HAP-1 (cell line): ENCODE measurements around the gene ANK2.

ENCODE experiments used
- DNase-seq, 2 experiments: peaks; one replicate each; pipeline ENCODE4 v3.0.0-alpha.2; 2016 to 2020; ENCODE audit warnings: low spot score in 2 of 2
- H3K27me3 ChIP-seq: fragments of 250-450 bp; sonication (Bioruptor Pico); 2 replicates; pipeline ENCODE4 v1.5.1; 2020; ENCODE audit warnings: low read depth, mild to moderate bottlenecking, moderate library complexity
- H3K36me3 ChIP-seq: fragments of 250-450 bp; sonication (Bioruptor Pico); replicated peaks from 2 replicates; pipeline ENCODE4 v1.5.1; 2020; ENCODE audit warnings: mild to moderate bottlenecking
- H3K4me1 ChIP-seq: fragments of 250-450 bp; sonication (Bioruptor Pico); 2 replicates; pipeline ENCODE4 v1.5.1; 2020; ENCODE audit warnings: mild to moderate bottlenecking
- H3K4me3 ChIP-seq: fragments of 250-450 bp; sonication (Bioruptor Pico); 2 replicates; pipeline ENCODE4 v1.5.1; 2020; ENCODE audit warnings: mild to moderate bottlenecking, moderate library complexity
- H3K9me3 ChIP-seq: fragments of 250-450 bp; sonication (Bioruptor Pico); 2 replicates; pipeline ENCODE4 v1.5.1; 2020; ENCODE audit warnings: mild to moderate bottlenecking, moderate library complexity
- in situ Hi-C: fragments of 300-500 bp; cut with MboI; formaldehyde crosslinking; loops from 3 replicates; pipeline ENCODE4 v1.14.3; 2020; ENCODE audit warnings: low sequenced_read_pairs, inconsistent platforms, mixed read lengths

ANK2 gene

GRCh38 chr4:113292371-113293042 lies 243.1 kb downstream of the ANK2 start:
- peaks cover 18% of the 10 kb centered on the region for H3K4me1 ChIP-seq
- DNase-seq = peak; percentile 83 to 84
- H3K36me3 ChIP-seq = no peaks in the 10 kb centered on the region; the same call in 1 of the 2 replicates
- H3K4me3 ChIP-seq = no peak overlapping the region
- in situ Hi-C loops = no loop called here
- H3K9me3 ChIP-seq = no peaks in the 10 kb centered on the region
- H3K27me3 ChIP-seq = no peaks in the 10 kb centered on the region

- H3K4me3 ChIP-seq = no peak overlapping the region
- H3K9me3 ChIP-seq = no peaks in the 10 kb centered on the region
- in situ Hi-C loops = no loop called here
Observed at GRCh38 chr4:113293043-113293560, 243.6 kb downstream of the ANK2 start.

GRCh38 chr4:113293674-113294073 lies 244.2 kb downstream of the ANK2 start:
- Histone ChIP-seq H3K9me3 (no peaks in the 10 kb centered on the region), H3K4me1 (peaks cover 18% of the 10 kb centered on the region), H3K36me3 (no peaks in the 10 kb centered on the region; the same call in 1 of the 2 replicates), H3K4me3 (no peak overlapping the region), H3K27me3 (no peaks in the 10 kb centered on the region)
- DNase-seq = no peak
- in situ Hi-C loops = no loop called here

More at GRCh38 chr4:113293043-113293560, 243.6 kb downstream of the ANK2 start:
- Histone ChIP-seq H3K4me1 (peaks cover 18% of the 10 kb centered on the region), H3K27me3 (no peaks in the 10 kb centered on the region), H3K36me3 (no peaks in the 10 kb centered on the region; the same call in 1 of the 2 replicates)
- DNase-seq = peak; percentile 30 to 40

GRCh38 chr4:113294908-113295307 lies 245.5 kb downstream of the ANK2 start:
- in situ Hi-C loops = no loop called here
- Histone ChIP-seq H3K4me3 (no peak overlapping the region), H3K9me3 (no peaks in the 10 kb centered on the region), H3K36me3 (no peaks in the 10 kb centered on the region; the same call in 1 of the 2 replicates), H3K27me3 (no peaks in the 10 kb centered on the region), H3K4me1 (peaks cover 18% of the 10 kb centered on the region)
- DNase-seq = no peak

GRCh38 chr4:113300471-113300928 lies 251.0 kb downstream of the ANK2 start:
- in situ Hi-C loops = no loop called here
- no peak for DNase-seq

GRCh38 chr4:113302051-113302450 lies 252.6 kb downstream of the ANK2 start:
- in situ Hi-C loops = no loop called here
- H3K4me1 ChIP-seq = no peaks in the 10 kb centered on the region
- no peak overlapping the region for H3K4me3 ChIP-seq
- no peaks in the 10 kb centered on the region for H3K9me3 ChIP-seq
- DNase-seq = no peak
- H3K36me3 ChIP-seq = no peaks in the 10 kb centered on the region
- H3K27me3 ChIP-seq = no peaks in the 10 kb centered on the region

More at GRCh38 chr4:113300471-113300928, 251.0 kb downstream of the ANK2 start:
- no peaks in the 10 kb centered on the region for H3K4me1 ChIP-seq
- H3K4me3 ChIP-seq = no peak overlapping the region
- no peaks in the 10 kb centered on the region for H3K9me3 ChIP-seq
- no peaks in the 10 kb centered on the region for H3K27me3 ChIP-seq
- no peaks in the 10 kb centered on the region for H3K36me3 ChIP-seq

- Histone ChIP-seq H3K4me3 (no peak overlapping the region), H3K9me3 (no peaks in the 10 kb centered on the region), H3K27me3 (no peaks in the 10 kb centered on the region), H3K4me1 (no peaks in the 10 kb centered on the region), H3K36me3 (no peaks in the 10 kb centered on the region)
- in situ Hi-C loops = no loop called here
- DNase-seq = no peak
Observed at GRCh38 chr4:113303315-113303714, 253.9 kb downstream of the ANK2 start.

GRCh38 chr4:113311047-113311446 lies 261.6 kb downstream of the ANK2 start:
- H3K36me3 ChIP-seq = no peaks in the 10 kb centered on the region
- no peaks in the 10 kb centered on the region for H3K4me1 ChIP-seq
- no peaks in the 10 kb centered on the region for H3K27me3 ChIP-seq
- DNase-seq = no peak
- no peak overlapping the region for H3K4me3 ChIP-seq
- no peaks in the 10 kb centered on the region for H3K9me3 ChIP-seq
- in situ Hi-C loops = no loop called here

GRCh38 chr4:113312529-113312928 lies 263.1 kb downstream of the ANK2 start:
- H3K36me3 ChIP-seq = no peaks in the 10 kb centered on the region
- in situ Hi-C loops = no loop called here
- DNase-seq = no peak
- no peaks in the 10 kb centered on the region for H3K9me3 ChIP-seq
- H3K4me3 ChIP-seq = no peak overlapping the region
- no peaks in the 10 kb centered on the region for H3K27me3 ChIP-seq
- H3K4me1 ChIP-seq = no peaks in the 10 kb centered on the region

- no peaks in the 10 kb centered on the region for H3K4me1 ChIP-seq
- no peak overlapping the region for H3K4me3 ChIP-seq
- in situ Hi-C loops = no loop called here
- DNase-seq = no peak
- no peaks in the 10 kb centered on the region for H3K36me3 ChIP-seq
- H3K9me3 ChIP-seq = no peaks in the 10 kb centered on the region
- no peaks in the 10 kb centered on the region for H3K27me3 ChIP-seq
Observed at GRCh38 chr4:113314426-113314825, 265.0 kb downstream of the ANK2 start.

- no peak for DNase-seq
- H3K4me3 ChIP-seq = no peak overlapping the region
- in situ Hi-C loops = no loop called here
- no peaks in the 10 kb centered on the region for H3K36me3 ChIP-seq
- H3K9me3 ChIP-seq = no peaks in the 10 kb centered on the region
- no peaks in the 10 kb centered on the region for H3K27me3 ChIP-seq
- H3K4me1 ChIP-seq = peaks cover 5% of the 10 kb centered on the region
Observed at GRCh38 chr4:113316879-113317278, 267.4 kb downstream of the ANK2 start.

- H3K9me3 ChIP-seq = no peaks in the 10 kb centered on the region
- peaks cover 5% of the 10 kb centered on the region for H3K4me1 ChIP-seq
- no peak for DNase-seq
- H3K27me3 ChIP-seq = no peaks in the 10 kb centered on the region
- H3K4me3 ChIP-seq = no peak overlapping the region
- in situ Hi-C loops = no loop called here
- no peaks in the 10 kb centered on the region for H3K36me3 ChIP-seq
Observed at GRCh38 chr4:113317523-113317922, 268.1 kb downstream of the ANK2 start.

- no peak for DNase-seq
- H3K9me3 ChIP-seq = no peaks in the 10 kb centered on the region
- H3K4me3 ChIP-seq = no peak overlapping the region
- peaks cover 15% of the 10 kb centered on the region for H3K4me1 ChIP-seq
- H3K27me3 ChIP-seq = no peaks in the 10 kb centered on the region
- in situ Hi-C loops = no loop called here
- H3K36me3 ChIP-seq = no peaks in the 10 kb centered on the region
Observed at GRCh38 chr4:113322736-113323135, 273.3 kb downstream of the ANK2 start.

- H3K36me3 ChIP-seq = no peaks in the 10 kb centered on the region
- H3K4me3 ChIP-seq = no peak overlapping the region
- H3K9me3 ChIP-seq = no peaks in the 10 kb centered on the region
- H3K27me3 ChIP-seq = no peaks in the 10 kb centered on the region
- no peak for DNase-seq
- in situ Hi-C loops = no loop called here
- H3K4me1 ChIP-seq = peaks cover 10% of the 10 kb centered on the region
Observed at GRCh38 chr4:113325876-113326615, 276.6 kb downstream of the ANK2 start.
